GM21390 (cell line): ENCODE measurements around the gene BCL11B.
"Not testable (repeated sequence)": the region's sequence is repeated elsewhere in the genome, so short reads cannot be mapped to it uniquely, and the experiment has no call there.

ENCODE experiments used
- ATAC-seq: cut with Tn5 transposase; IDR thresholded peaks from one replicate; pipeline ENCODE4 v1.9.1; 2021; ENCODE audit not compliant: unreplicated experiment

The BCL11B gene

DNA sequence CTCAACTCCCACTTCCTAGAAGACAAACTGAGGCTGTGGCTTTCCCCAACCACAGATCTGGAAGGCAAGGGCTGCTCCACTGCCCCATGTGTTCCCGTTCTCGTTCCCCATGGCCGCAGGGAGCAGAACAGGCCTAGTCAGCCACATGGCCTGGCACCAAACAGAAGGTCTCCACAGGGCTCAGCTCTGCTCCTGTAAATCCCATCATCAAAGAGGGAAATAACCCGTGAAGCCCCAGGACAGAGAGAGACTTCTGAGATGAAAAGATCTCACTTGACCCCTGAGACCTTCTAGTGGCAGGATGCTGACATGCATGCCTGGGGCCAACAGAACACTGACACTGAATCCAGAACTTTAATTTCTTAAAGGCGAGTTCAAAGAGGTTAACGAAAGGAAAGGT, 68.9 kb downstream of the BCL11B start:
- ATAC-seq = no peak

GRCh38 chr14:99202516-99202915, 69.5 kb downstream of the BCL11B start:
- ATAC-seq = no peak

DNA sequence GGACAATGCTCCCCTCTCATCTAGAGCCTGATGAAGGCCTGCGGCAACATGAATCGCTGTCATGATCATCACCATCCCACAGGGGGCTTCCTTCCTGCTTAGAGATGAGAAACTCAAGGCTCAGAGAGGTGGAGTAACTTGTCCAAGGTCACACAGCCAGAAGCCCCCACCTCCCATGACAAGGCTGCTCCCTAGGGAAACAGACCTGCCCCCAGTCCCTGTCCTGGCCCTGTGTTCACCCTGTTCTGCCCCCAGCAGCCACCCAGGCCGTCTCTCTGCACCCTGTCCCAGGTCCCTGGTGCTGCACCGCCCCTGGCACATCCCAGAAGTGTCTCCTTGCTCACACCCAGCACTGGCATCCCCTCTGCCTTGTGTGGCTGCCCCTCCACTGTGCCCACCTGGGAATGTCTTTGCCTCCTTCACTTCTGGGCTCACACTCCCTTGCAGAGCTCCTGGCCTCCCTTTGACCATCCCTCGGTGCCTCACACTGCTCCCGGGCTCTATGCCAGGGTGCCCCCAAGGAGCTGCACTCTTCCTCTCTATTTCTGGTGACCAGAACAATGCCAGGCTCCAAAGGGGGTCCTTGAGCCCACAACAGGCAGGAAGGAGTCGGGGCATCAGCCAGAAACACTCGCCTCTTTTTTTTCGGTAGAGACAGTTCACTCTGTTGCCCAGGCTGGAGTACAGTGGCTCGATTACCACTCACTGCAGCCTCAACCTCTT, 70.5 kb downstream of the BCL11B start:
- no peak for ATAC-seq

DNA sequence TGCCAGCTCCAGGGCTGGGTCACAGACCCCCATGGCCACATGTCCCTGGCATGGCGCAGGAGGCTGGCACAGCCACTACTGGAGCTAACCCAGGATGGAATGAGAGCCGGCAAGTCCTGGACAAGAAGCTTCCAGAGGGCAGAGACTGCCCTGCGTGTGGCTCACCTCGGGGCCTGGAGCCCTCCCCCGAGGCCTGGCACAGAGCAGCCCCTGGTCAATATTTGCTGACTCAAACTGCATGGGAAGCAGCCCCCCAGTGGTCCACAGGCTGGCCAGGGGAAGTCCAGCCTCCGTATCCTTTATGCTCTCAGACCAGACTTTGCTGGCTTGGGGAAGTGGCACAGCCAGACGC, 71.4 kb downstream of the BCL11B start:
- no peak for ATAC-seq

GRCh38 chr14:99199846-99200653, 71.9 kb downstream of the BCL11B start:
- no peak for ATAC-seq

- ATAC-seq = no peak
These were observed 73.1 kb downstream of the BCL11B start for GRCh38 chr14:99198746-99199502.

GRCh38 chr14:99196310-99196650, 75.7 kb downstream of the BCL11B start:
- ATAC-seq = no peak

DNA sequence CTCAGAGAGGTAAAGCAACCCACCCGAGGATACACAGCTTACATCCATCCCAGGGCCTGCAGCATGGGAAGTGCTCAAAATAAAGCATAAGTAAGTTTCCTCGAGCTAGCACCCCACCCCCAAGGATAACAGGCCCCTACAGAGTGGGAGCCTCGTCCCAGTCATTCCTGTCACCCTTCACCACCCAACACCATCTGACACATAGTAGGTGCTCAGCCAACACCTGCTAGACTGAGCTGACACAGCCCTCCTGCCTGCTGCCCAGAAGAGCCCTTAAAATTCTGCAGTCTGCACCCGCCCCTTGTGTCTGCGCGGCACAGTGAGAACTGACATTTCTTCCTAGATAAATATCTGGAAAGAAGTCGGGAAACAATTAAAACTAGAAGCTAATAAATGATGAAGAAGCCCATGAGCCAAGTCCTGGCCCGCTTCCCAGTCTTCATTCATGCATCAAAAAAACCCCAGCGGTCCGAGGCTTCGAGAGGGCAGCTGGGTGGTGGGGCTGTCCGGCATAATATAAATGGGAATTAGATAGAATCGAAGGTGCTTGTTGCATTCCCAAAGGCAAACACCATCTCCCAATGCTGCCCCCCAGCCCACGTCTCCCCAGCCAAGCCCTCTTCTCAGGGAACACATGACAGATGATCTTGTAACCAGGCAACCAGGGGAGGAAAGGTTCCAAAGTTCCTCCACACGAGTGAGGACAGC, 76.2 kb downstream of the BCL11B start:
- ATAC-seq = no peak

DNA sequence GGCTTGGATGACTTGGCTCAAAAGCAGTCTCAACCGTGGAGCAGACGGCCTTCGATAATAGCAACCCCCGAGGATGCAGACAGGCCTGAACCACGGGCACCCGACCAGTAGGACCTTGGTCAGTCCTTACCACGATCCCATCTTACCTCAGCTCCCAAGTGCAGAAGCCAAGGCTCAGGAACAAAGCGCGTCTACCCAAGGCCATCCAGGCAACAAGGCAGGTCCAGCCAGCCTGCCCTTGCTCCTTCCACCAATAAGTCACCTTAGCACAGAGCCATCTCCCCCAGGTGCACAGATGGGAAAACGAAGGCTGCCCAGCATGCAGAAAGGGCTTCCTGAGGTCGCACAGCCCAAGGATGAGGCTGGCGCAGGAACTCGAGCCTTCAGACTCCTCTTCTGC, 77.3 kb downstream of the BCL11B start:
- no peak for ATAC-seq

- no peak for ATAC-seq
These were observed 77.9 kb downstream of the BCL11B start for GRCh38 chr14:99194136-99194535.

- no peak for ATAC-seq
These were observed 79.2 kb downstream of the BCL11B start for GRCh38 chr14:99192830-99193229.

DNA sequence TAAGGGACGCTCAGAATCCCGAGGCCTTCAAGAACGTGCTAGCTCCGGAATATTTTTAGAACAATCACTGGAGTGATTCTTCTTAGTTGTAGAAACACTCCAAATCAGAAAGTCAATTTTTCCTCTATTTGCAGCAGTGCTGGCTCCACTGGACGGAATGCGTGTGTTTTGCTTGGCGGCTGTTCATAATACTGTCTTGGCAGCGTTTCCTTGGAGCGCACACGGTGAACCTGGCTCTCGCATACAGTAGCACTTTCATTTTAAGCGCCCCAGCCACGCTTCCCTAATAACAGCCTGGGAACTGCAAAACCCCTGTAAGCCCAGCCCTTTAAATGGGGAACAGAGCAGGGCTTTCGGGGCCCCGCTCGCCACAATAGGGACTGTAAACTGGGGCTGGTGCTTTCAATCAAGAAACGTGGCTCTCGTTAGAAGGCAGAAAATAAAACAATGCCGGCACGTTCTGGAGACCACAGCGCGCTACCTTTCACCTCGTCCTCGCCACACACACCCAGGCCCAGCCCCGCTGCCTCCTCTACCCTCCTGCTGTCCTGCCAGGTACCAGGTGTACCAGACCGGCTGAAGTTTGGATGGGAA, 79.9 kb downstream of the BCL11B start:
- no peak for ATAC-seq

DNA sequence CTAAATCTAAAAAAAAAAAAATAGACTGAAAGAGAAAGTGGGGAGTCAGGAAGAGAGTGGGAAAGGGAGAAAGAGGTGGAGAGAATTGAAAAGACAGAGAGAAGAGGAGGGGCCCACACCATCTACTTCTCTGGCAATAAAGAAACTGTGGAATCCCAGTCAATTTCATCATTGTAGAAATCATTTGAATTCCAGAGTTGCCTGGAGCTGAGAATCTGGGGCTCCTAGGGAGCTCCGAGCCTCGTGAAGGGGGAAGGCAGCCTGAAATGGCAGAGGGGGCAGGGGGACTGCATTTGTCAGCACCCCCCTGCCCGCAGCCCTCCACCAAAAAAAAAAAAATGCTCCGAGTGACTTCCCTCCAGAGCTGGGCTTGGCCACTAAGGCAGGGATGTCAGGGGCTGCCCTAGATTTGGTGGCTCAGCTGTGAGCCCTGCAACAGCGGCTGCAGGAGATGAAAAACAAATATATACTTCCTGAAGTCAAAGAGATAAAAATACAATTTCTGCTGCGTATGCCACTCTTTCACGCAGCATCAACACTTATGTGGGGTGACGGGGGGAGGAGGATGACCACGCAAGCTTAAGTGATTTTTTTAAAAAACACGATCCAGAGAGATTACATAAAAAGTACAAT, 80.5 kb downstream of the BCL11B start:
- no peak for ATAC-seq

DNA sequence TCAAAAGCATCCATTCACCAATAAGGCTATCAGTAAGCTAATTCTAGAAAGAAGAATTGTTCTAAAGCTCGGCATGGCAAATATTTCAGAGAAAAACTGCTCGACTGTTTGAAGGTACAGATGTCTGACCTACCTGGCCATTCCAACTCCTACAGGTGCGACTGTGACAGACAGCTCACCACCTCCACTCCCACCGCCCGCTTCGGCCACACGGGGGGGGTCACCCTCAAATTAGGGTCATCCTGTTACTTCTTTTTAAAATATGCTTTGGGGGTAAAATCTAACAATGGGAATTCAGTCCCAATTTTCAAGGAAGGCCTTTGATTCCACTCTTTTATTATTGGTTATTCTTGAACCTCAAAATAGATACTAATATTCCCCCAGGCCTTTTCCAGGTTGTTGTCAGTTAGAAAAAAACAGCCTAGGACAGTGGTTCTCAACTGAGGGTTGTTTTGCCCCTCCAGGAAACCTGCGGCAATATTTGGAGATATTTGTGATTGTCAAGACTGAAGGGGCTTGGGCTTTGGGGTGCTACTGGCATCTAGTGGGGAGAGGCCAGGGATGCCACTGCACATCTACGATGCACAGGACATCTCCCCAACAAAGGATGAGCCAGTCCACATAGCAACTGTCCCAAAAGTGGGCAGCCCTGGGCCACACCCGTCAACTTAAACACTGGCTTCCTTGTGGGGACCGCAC, 81.2 kb downstream of the BCL11B start:
- no peak for ATAC-seq

GRCh38 chr14:99189201-99189801, 82.7 kb downstream of the BCL11B start:
- no peak for ATAC-seq

- no peak for ATAC-seq
These were observed 83.2 kb downstream of the BCL11B start for GRCh38 chr14:99188731-99189191.

- ATAC-seq = no peak
These were observed 84.1 kb downstream of the BCL11B start for GRCh38 chr14:99187858-99188257.

DNA sequence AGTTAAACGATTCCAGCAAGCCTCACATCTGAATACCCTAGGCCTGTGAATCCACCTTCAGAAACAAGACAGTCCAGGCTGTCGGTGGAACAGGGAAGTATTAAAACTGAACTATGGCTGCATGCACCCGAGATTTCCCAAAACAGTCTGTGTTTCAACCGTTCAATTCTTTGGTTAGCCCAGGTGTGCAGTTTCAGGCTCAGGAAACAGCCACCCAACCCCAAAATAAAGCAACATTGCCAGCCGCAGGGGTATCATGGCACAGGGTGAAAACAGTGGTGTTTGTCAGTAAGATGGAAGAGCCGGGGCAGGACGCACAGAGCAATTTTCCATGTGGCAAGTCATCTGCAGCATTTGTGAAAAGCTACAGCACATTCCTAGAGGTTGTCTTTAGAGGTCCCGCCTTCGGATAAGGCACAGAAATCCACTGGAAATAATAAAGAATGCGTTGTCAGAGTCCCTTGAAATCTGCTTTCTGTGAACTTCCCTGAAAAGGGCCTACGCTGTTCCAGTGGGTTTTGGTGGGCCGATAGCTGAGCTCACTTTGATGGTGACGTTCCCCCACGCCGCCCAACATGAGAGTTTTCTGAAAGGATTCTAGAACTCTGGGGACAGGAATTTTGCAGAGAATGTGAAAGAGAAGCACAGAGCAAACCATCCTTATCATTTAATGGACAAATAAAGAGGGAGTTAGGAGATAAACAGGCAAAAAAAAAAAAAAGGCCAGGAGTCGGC, 84.9 kb downstream of the BCL11B start:
- ATAC-seq = no peak

DNA sequence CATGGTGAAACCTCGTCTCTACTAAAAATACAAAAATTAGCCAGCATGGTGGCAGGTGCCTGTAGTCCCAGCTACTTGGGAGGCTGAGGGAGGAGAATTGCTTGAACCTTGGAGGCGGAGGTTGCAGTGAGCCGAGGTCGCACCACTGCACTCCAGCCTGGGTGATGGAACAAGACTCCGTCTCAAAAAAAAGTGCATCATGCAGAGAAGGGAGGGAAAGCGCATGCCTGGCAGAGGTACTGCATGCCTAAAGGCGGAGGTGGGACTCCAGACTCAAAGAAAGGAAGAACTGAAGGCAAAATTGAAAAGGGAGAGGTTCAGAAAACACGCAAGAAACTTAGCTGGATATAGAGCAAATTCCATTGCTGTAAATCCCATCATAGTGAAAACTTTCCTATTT, 85.7 kb downstream of the BCL11B start:
- not testable (repeated sequence) for ATAC-seq
